GM12865 (cell line): ENCODE data around the gene ADGB.

Experiments used
- DNase-seq: peaks from one replicate; pipeline ENCODE4 v3.0.0; 2010; ENCODE audit warnings: low read depth
- H3K4me3 ChIP-seq: 2 replicates; pipeline ENCODE4 v1.5.1; 2011; ENCODE audit warnings: mild to moderate bottlenecking, low read depth, low read length, control low read depth
- TF ChIP-seq, protein P1 (sequence below): IDR thresholded peaks from 2 replicates; pipeline ENCODE4 v1.5.1; 2011; ENCODE audit warnings: low read length, control low read depth, low read depth, inconsistent platforms; ENCODE audit not compliant: insufficient read depth; ENCODE audit errors: missing control alignments

Gene ADGB

GRCh38 chr6:146628350-146628749 lies 29.6 kb downstream of the ADGB start:
- no peak overlapping the region for H3K4me3 ChIP-seq
- TF ChIP-seq, protein P1, sequence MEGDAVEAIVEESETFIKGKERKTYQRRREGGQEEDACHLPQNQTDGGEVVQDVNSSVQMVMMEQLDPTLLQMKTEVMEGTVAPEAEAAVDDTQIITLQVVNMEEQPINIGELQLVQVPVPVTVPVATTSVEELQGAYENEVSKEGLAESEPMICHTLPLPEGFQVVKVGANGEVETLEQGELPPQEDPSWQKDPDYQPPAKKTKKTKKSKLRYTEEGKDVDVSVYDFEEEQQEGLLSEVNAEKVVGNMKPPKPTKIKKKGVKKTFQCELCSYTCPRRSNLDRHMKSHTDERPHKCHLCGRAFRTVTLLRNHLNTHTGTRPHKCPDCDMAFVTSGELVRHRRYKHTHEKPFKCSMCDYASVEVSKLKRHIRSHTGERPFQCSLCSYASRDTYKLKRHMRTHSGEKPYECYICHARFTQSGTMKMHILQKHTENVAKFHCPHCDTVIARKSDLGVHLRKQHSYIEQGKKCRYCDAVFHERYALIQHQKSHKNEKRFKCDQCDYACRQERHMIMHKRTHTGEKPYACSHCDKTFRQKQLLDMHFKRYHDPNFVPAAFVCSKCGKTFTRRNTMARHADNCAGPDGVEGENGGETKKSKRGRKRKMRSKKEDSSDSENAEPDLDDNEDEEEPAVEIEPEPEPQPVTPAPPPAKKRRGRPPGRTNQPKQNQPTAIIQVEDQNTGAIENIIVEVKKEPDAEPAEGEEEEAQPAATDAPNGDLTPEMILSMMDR, result no peak
- no peak for DNase-seq

GRCh38 chr6:146634022-146634421 lies 35.2 kb downstream of the ADGB start:
- DNase-seq, result no peak
- TF ChIP-seq, protein P1, result no peak
- no peak overlapping the region for H3K4me3 ChIP-seq

GRCh38 chr6:146635165-146635564 lies 36.4 kb downstream of the ADGB start:
- no peak overlapping the region for H3K4me3 ChIP-seq
- TF ChIP-seq, protein P1, result no peak
- DNase-seq, result no peak

- no peak overlapping the region for H3K4me3 ChIP-seq
- DNase-seq, result no peak
- TF ChIP-seq, protein P1, result no peak
Measured at GRCh38 chr6:146636481-146636880, 37.7 kb downstream of the ADGB start.

DNA sequence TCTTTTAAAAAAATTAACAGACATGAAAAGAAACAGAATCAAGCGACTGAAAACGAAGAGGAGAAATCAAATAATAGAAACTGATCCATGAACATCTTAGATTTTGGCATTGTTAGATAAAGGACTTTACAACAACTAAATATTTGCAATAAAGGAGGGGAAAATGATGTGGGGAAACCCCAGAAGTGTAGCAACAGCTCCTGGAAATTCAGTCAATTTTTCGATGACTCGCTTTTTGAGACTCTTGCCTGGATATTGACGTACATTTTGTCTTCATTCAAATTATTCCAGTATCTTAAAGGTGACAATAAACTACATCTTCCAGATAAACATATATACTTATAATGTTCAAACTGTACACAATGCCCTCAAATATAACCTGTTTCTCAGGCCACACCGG lies 44.1 kb downstream of the ADGB start:
- no peak overlapping the region for H3K4me3 ChIP-seq
- no peak for DNase-seq
- TF ChIP-seq, protein P1, result no peak

DNA sequence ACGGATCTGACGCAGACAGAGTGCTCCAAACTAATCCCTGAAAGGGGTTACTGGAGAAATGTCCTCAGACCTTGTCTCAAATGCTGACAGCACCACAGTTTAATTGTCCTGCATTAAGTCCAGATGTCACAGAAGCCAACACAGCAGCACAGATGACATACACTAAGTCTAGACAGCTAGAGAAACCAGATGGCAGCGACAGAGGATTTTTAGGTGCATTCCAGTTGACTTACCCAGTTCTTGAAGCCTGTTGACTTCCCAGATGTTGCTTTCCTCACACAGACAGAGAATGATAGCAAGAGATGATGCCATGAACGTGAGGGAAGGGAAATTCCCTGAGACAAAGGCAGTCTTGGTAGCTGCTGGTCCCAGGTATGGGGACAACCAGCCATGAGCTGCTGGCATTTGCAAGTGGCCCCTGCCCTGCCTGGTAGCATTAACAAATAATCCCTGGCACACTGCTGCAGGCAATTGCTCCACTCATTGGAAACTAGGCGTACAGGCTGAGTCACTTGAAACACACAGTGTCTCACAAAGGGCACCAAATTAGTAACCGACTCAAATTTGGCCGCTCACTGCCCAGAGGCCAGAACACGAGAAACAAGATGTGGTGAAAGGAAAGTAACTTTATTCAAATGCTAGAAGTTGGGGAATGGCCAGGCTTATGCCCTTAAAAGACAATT lies 52.2 kb downstream of the ADGB start:
- DNase-seq, result peak; percentile 45
- TF ChIP-seq, protein P1, result no peak
- H3K4me3 ChIP-seq, result no peak overlapping the region

- TF ChIP-seq, protein P1, result no peak
- DNase-seq, result no peak
- no peak overlapping the region for H3K4me3 ChIP-seq
Measured at GRCh38 chr6:146651482-146651863, 52.7 kb downstream of the ADGB start.
